Aorta (tissue), 5 donors: ENCODE measurements around the gene KCNQ1. TPM values are rescaled to one million over a fixed set of nuclear protein-coding genes. Genes with fewer than 3 reads are reported as not detected.
A peak's percentile ranks its signal among the peaks of the same experiment; 100 is the strongest.

Source experiments
- ATAC-seq: fragments of 200-7000 bp; cut with Tn5 transposase; one replicate; pipeline ENCODE4 v1.9.1; 2022; ENCODE audit warnings: moderate library complexity; ENCODE audit not compliant: low FRiP score
- DNase-seq, 2 donors: peaks; one replicate each; pipeline ENCODE4 v3.0.0-alpha.2; 2020
- H3K27ac ChIP-seq, 2 donors: one replicate each; pipeline ENCODE4 v1.5.1; 2013; ENCODE audit warnings: low read length in 2 of 2, mild to moderate bottlenecking in 2 of 2, moderate library complexity in 2 of 2, control low read depth in 1 of 2, inconsistent platforms in 1 of 2, low read depth in 1 of 2
- H3K27me3 ChIP-seq, 2 donors: one replicate each; pipeline ENCODE4 v1.6.1; 2013; ENCODE audit warnings: control low read depth in 1 of 2, low read length in 1 of 2, mild to moderate bottlenecking in 1 of 2, moderate library complexity in 1 of 2; ENCODE audit not compliant: insufficient read depth in 2 of 2, control insufficient read depth in 1 of 2
- H3K36me3 ChIP-seq, 2 donors: one replicate each; pipeline ENCODE4 v1.6.1; 2013; ENCODE audit warnings: control low read depth in 1 of 2, low read length in 1 of 2, mild to moderate bottlenecking in 1 of 2; ENCODE audit not compliant: insufficient read depth in 2 of 2, control insufficient read depth in 1 of 2
- H3K4me1 ChIP-seq, 2 donors: one replicate each; pipeline ENCODE4 v1.6.1; 2013; ENCODE audit warnings: low read length in 2 of 2, control low read depth in 1 of 2, mild to moderate bottlenecking in 1 of 2, moderate library complexity in 1 of 2; ENCODE audit not compliant: insufficient read depth in 2 of 2, control insufficient read depth in 1 of 2
- H3K4me3 ChIP-seq, 2 donors: one replicate each; pipeline ENCODE4 v1.5.1; 2013; ENCODE audit warnings: low read length in 2 of 2, control low read depth in 1 of 2, mild to moderate bottlenecking in 1 of 2
- H3K9me3 ChIP-seq: one replicate; pipeline ENCODE4 v1.6.1; 2013; ENCODE audit warnings: mild to moderate bottlenecking, low read length; ENCODE audit not compliant: control insufficient read depth
- WGBS, 2 donors: extraction: QIAGEN DNeasy Blood & Tissue Kit; methylation state at CpG; one replicate each; pipeline ENCODE4 v1.1.7; 2013; 5-methylcytosine and 5-hydroxymethylcytosine counted together
- intact Hi-C, 2 donors: fragments of 100-400 bp; cut with DNase I; formaldehyde crosslinking; loops; one replicate each; pipeline versions ENCODE4 v1.14.2 to v1.15.0; 2022
- polyA plus RNA-seq, 2 donors: library from polyadenylated mRNA; stranded (reverse); fragments of 200-250 nt; gene quantifications; one replicate each; pipeline ENCODE4 v1.2.3, GENCODE V29; 2013
- total RNA-seq, 2 donors: library from RNA; stranded (reverse); fragmentation: NEBNext Ultra II Directional; extraction: Animal tissue kit (Norgen Biotek cat#: 25700); gene quantifications; one replicate each; pipeline ENCODE4 v1.2.1, GENCODE V29; 2021
- donor health status: healthy with polysubstance abuse.
- donor health status: Bipolar disorder and iron deficiency.
- donor health status: DM: no; HTN: no; CAD: no.
- donor health status: DM: no; HTN: no; CAD: no.
- donor health status: DM: yes; HTN: yes; CAD: no.

KCNQ1 gene
- total and polyA plus RNA-seq, 4 donors = 0.67 to 11.5 (median 5.8) TPM

DNA sequence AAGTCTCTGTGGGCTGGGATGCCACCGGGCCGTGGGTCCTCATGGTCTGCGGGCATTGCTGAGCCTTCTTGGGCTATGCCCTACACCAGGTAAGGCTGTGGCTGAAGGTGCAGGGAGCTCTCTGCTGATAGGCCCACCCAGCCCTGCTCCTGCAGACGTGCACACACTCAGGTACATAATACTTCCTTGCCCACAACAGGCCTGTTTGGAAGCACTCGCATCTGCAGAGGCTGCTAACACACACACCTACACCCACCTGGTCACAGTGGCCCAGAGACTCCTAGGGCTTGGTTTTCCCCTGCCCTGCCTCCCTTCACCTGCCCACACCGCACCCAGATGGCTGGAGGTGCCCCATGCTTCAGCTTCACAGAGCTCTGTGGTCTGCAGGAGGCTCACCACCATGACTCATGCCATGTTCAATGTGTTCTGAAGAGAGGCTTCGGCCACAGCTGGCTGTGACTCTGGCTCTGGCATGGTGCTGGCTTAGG is 327.8 kb downstream of the KCNQ1 start:
- H3K27ac ChIP-seq = no peak overlapping the region
- intact Hi-C loops = no loop called here
- H3K4me1 ChIP-seq = no peaks in the 10 kb centered on the region
- no peaks in the 10 kb centered on the region for H3K9me3 ChIP-seq
- H3K27me3 ChIP-seq = no peaks in the 10 kb centered on the region
- WGBS, 2 donors = 92 to 93% methylated on average over 7 of the region's 7 CpGs
- no peaks in the 10 kb centered on the region for H3K36me3 ChIP-seq
- H3K4me3 ChIP-seq = no peak overlapping the region
- peak in 1 of 2 donors; percentile 59 for DNase-seq
- no peak for ATAC-seq

DNA sequence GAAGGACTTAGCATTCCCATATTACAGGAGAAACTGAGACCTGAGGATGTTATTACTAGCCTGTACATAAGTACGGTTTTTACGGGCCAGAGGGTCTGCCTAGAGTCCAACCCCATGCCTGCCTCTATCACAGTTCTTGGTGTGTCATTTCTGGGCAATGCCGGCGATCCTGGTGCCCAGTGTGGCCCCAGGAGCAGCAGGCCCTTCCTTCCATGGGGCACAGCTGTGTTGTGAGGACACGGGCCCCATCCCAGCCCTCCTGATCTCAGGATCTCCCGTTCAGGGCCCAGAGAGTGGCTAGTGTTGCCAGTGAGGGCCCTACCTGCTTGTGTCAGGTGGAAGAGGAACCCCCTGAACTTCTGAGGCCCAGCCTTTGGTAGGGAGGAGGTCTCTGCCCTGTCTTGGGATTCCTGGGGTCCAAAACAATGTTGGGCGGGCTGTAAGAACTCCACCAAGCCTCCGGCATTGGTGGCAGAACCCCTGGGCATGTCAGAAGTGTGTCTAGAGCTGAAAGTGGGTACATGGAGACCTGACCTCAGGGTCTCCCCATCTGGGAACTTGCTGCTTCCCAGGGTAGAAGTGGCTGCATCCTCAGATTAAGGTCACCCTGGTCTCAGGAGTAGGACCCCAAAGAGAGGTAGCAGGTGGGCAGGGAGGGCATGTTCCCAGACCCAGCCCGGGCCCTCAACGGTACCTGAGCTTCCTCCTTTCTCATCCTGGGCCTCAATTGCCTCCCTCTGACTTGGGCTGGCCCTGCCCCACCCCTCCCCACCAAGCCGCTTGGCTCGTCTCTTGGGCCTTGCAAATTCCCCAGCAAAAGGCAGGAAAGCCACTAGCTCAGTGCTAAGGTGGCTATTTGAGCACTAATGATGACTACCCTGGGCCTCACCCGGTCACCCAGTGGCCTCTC is 329.6 kb downstream of the KCNQ1 start:
- DNase-seq = peak in 1 of 2 donors; percentile 55
- Histone ChIP-seq H3K4me3 (no peak overlapping the region), H3K36me3 (no peaks in the 10 kb centered on the region), H3K9me3 (no peaks in the 10 kb centered on the region), H3K27ac (no peak overlapping the region), H3K4me1 (no peaks in the 10 kb centered on the region), H3K27me3 (no peaks in the 10 kb centered on the region)
- 96% methylated on average over 13 of the region's 13 CpGs for WGBS, 2 donors
- ATAC-seq = no peak
- intact Hi-C loops = loop anchor here (5.0 kb wide), 2 partner anchors 67 to 108 kb away; no protein-coding TSS in a partner anchor

DNA sequence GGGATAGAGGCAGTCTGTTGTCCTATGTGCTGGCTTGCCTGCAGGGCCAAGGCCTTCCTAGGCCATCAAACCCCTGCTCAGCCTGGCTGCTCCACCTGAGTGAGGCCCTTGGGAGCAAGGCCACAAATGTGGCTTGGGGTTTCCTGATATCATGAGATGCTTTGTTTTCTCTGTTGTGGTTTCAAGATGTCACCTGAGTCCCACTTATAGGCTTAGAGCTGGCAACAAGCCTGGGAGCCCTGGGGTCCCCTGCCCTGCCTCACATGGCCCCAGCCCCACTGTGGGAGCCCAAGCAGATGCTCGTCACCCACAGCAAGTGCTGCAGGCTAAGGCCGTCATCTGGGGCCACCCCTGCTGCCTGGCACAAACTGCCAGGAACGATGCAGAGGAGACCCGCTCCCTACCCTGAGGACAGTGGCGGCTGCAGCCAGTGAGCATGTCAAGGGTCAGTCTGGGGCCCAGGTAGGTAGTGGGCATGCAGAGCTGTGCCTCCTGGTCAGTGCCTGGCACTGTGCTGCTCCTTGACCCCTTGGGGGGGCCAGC is 330.3 kb downstream of the KCNQ1 start:
- DNase-seq = peak in 1 of 2 donors; percentile 74
- Histone ChIP-seq H3K27me3 (no peaks in the 10 kb centered on the region), H3K9me3 (no peaks in the 10 kb centered on the region), H3K36me3 (no peaks in the 10 kb centered on the region), H3K4me3 (no peak overlapping the region), H3K4me1 (no peaks in the 10 kb centered on the region), H3K27ac (no peak overlapping the region)
- intact Hi-C loops = loop anchor here (5.0 kb wide), 2 partner anchors 68 to 107 kb away; no protein-coding TSS in a partner anchor
- WGBS, 2 donors = 94 to 98% methylated on average over 5 of the region's 5 CpGs
- ATAC-seq = no peak

DNA sequence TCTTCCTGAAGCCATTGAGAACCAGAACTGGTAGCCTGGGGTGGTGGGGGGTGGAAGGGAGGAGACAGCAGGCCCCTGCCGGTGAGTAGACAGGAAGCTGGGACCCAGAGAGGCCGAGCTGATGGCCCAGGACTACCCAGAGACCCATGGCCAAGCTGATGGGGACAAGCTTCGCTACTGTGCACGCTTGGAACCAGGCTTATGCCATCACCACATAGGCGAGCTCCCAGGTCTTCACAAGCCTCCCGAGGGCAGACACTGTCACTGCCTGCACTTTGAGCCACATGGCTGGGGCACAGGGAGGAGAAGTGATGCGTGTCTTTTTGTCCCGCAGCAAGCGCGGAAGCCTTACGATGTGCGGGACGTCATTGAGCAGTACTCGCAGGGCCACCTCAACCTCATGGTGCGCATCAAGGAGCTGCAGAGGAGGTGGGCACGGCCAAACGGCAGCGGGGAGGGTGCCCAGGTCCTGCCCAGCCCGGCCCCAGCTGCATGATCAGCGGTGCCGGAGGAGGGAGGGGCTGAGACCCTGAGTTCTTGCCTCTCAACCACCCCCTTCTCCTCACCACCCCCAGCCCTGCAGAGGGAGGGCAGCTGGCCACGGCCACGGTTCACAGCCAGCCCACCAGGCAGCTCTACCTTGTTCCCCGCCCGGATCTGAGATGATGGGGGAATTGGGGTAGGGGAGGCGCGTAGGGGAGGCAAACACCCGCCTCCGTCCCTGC is 331.0 kb downstream of the KCNQ1 start:
- Histone ChIP-seq H3K36me3 (no peaks in the 10 kb centered on the region), H3K4me3 (no peak overlapping the region), H3K9me3 (no peaks in the 10 kb centered on the region), H3K27ac (no peak overlapping the region), H3K4me1 (no peaks in the 10 kb centered on the region), H3K27me3 (no peaks in the 10 kb centered on the region)
- DNase-seq = peak in 1 of 2 donors; percentile 68
- ATAC-seq = no peak
- 93 to 95% methylated on average over 29 of the region's 29 CpGs for WGBS, 2 donors
- intact Hi-C loops = loop anchor here (5.0 kb wide), 2 partner anchors 68 to 107 kb away; no protein-coding TSS in a partner anchor

DNA sequence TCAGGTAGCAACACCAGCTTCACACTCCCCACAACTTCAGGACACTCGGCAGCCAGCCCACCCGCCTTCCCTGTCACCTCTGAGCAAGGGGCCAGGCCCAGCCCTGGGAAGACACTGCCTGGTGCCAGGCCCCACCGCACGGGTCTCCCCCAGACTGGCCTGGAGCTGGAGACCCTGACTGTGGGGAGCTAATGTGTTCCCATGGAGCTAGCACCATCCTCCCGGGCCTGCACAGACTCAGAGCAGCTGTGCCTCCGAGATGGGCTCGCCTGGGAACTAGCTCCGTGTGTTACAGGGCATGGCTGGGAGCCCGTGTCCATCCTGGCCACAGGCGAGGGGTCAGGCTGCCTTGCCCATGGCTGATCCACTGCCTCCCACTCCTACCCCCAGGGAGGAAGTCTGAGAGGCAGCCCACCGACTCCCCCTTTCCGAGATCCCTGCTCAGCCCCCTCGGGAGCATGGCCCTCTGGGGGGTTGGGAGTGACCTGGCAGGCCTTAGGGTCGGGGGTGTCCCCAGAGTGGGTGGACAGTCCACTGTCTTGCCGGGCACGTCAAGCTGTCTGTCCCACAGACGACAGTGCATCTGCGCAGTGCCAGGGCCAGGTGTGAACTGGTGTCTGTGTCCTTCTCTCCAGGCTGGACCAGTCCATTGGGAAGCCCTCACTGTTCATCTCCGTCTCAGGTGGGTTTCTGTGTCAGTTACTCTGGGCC is 331.7 kb downstream of the KCNQ1 start:
- Histone ChIP-seq H3K27ac (no peak overlapping the region), H3K36me3 (no peaks in the 10 kb centered on the region), H3K4me3 (no peak overlapping the region), H3K4me1 (no peaks in the 10 kb centered on the region), H3K27me3 (no peaks in the 10 kb centered on the region), H3K9me3 (no peaks in the 10 kb centered on the region)
- 95 to 96% methylated on average over 19 of the region's 19 CpGs for WGBS, 2 donors
- peak; percentile 43 to 73 for DNase-seq
- no peak for ATAC-seq
- intact Hi-C loops = loop anchor here (5.0 kb wide), 2 partner anchors 69 to 106 kb away; no protein-coding TSS in a partner anchor

DNA sequence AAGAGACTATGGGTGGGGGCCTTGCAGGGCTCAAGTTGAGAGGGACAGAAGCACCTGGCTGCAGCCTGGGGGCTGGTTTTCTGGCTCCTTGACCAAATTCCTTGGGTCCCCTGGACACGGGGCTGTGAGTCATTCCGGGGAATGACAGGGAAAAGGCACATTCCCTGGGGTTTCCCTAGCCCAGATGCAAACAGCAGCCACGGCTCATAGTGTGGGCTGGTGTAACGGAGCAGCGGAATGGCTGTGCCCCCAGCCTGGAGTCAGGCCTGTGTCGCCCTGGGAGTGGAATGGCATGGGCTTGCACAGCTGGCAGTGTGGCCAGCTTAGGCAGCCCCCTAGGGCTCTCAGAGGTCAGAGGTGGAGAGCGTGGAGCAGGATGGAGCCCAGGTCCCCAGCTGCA is 332.6 kb downstream of the KCNQ1 start:
- no peak for ATAC-seq
- Histone ChIP-seq H3K27ac (no peak overlapping the region), H3K4me3 (no peak overlapping the region), H3K4me1 (no peaks in the 10 kb centered on the region), H3K9me3 (no peaks in the 10 kb centered on the region), H3K27me3 (no peaks in the 10 kb centered on the region), H3K36me3 (no peaks in the 10 kb centered on the region)
- DNase-seq = peak; percentile 34 to 48
- intact Hi-C loops = loop anchor here (5.0 kb wide), 2 partner anchors 70 to 105 kb away; no protein-coding TSS in a partner anchor
- 48% methylated on average over 7 of the region's 7 CpGs for WGBS, 2 donors

DNA sequence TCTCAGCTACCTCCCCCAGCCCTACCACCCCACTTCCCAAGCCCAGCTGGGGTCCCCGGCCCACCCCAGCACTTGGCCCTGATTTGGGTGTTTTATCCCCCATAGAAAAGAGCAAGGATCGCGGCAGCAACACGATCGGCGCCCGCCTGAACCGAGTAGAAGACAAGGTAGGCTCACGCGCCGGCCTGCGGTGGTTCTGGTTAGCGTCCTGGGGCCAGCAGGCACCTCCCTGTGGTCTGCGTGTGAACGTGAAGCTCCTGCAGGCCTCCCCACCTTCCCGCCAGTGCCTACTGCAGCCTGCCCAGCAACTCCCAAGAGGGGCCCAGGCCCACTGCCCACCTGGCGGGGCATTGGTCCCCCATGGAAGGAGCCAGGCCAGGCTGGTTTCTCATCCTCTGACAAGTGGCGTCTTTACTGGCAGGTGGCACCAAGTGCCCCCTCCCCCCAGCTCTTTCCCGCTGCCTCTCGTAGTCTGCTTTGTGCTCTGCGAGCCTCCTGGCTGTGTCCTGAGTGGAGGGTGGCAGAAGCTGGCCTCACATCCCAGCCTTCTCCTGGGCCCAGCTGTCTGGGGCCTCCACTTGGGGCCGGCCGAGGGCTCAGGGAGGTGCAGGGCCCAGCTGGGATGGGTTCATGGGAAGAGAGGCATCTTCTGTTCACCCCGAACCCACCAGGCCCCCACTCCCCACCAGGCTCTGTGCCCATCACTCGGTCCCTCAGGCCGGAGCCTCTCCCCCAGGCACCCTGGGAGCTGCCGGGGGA is 333.2 kb downstream of the KCNQ1 start:
- Histone ChIP-seq H3K36me3 (no peaks in the 10 kb centered on the region), H3K4me3 (no peak overlapping the region), H3K9me3 (no peaks in the 10 kb centered on the region), H3K27me3 (no peaks in the 10 kb centered on the region), H3K4me1 (no peaks in the 10 kb centered on the region), H3K27ac (no peak overlapping the region)
- ATAC-seq (no peak), DNase-seq (peak; percentile 44 to 73)
- 60 to 67% methylated on average over 25 to 27 of the region's 27 CpGs for WGBS, 2 donors
- intact Hi-C loops = loop anchor here (2.0 to 5.0 kb wide), 3 partner anchors 71 to 109 kb away; no protein-coding TSS in a partner anchor
